Activated CD4-positive, alpha-beta T cell treated with anti-CD3 and anti-CD28 coated beads, Interleukin-2, amount 10 ng/mL, durations not matched to agents 7 days and 5 days (primary cell): ENCODE measurements around the gene DDX52. TPM values are rescaled to one million over a fixed set of nuclear protein-coding genes. Genes with fewer than 3 reads are reported as not detected.

ENCODE experiments used
- CTCF ChIA-PET: fragments of 350-600 bp; sonication (Branson Sonifier 250); formaldehyde crosslinking; loops from one replicate; lab custom pipeline; 2021; ENCODE audit warnings: antibody characterized with exemption; lab: Charles Lee
- POLR2A ChIA-PET: fragments of 350-600 bp; sonication (Branson Sonifier 250); formaldehyde crosslinking; loops from one replicate; lab custom pipeline; 2021; ENCODE audit warnings: antibody characterized with exemption; lab: Charles Lee
- DNase-seq: peaks from one replicate; pipeline ENCODE4 v3.0.0-alpha.2; 2020
- H3K27ac Mint-ChIP-seq: one replicate; pipeline ENCODE4 v1.8.0; 2021; ENCODE audit warnings: mild to moderate bottlenecking, moderate library complexity, mixed read lengths
- H3K27me3 Mint-ChIP-seq: one replicate; pipeline ENCODE4 v1.8.0; 2021; ENCODE audit warnings: mixed read lengths
- H3K36me3 Mint-ChIP-seq: one replicate; pipeline ENCODE4 v1.8.0; 2021; ENCODE audit warnings: low read depth, mixed read lengths
- H3K4me1 Mint-ChIP-seq: one replicate; pipeline ENCODE4 v1.8.0; 2021; ENCODE audit warnings: mixed read lengths
- H3K4me3 Mint-ChIP-seq: one replicate; pipeline ENCODE4 v1.8.0; 2021; ENCODE audit warnings: mild to moderate bottlenecking, moderate library complexity, mixed read lengths
- H3K9me3 Mint-ChIP-seq: one replicate; pipeline ENCODE4 v1.8.0; 2021; ENCODE audit warnings: mixed read lengths
- total RNA-seq, 2 experiments: library from RNA; stranded (reverse); gene quantifications; one replicate each; pipeline ENCODE4 v1.2.3, GENCODE V29; 2021

The DDX52 gene
- total RNA-seq, 2 experiments from 2014 or later: 26.7 to 27.7 TPM

GRCh38 chr17:37671824-37672547 is 28.7 kb upstream of the DDX52 start:
- H3K27ac Mint-ChIP-seq: no peak overlapping the region
- H3K4me1 Mint-ChIP-seq: no peaks in the 10 kb centered on the region
- DNase-seq: no peak
- CTCF ChIA-PET: interaction anchor here (1.7 kb wide), 1 partner anchor 11 kb away, joined by 4 read pairs; no protein-coding TSS in a partner anchor
- H3K36me3 Mint-ChIP-seq: no peaks in the 10 kb centered on the region
- H3K9me3 Mint-ChIP-seq: no peaks in the 10 kb centered on the region
- H3K27me3 Mint-ChIP-seq: peaks cover 15% of the 10 kb centered on the region
- POLR2A ChIA-PET: no interaction called here
- H3K4me3 Mint-ChIP-seq: no peak overlapping the region

DNA sequence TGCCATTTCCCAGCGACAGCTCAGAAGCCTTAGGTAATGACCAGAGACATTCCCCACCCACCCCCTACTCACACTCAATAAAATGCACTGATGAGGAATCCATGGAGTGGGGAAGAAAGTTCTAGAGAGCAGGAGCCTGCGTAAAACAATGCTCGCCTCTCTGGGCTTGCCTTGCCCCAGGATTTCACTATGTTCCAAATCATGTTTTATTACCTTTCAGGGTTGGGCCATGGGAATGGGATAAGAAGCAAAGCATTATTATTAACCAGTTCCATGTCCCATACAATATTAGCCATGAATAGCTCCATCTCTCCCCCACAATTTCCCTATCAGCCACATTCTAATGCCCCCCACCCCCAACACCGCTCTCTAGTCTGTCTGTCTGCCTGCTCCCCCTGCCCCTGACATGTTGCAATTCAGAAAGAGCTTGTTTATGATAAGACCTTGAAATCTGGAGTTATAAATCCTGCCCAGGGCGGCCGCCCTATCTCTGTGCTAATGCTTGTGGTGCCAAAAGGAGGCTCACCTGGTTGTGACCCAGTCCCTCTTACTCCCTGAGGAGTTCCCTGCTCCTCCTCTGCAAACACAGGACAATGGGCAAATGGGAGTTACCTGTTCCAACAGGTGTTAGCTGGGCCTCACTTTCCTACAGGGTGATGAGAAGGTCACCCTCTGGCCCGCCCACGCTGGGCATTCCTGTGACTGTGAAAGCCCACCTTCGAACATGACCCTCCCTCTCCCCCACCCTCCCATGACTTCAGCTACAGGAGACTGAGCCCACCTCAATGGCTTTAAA is 28.0 kb upstream of the DDX52 start:
- no peaks in the 10 kb centered on the region for H3K36me3 Mint-ChIP-seq
- DNase-seq: no peak
- POLR2A ChIA-PET: no interaction called here
- H3K9me3 Mint-ChIP-seq: no peaks in the 10 kb centered on the region
- CTCF ChIA-PET: interaction anchor here (1.7 kb wide), 1 partner anchor 10 kb away, joined by 4 read pairs; no protein-coding TSS in a partner anchor
- H3K4me1 Mint-ChIP-seq: no peaks in the 10 kb centered on the region
- no peak overlapping the region for H3K4me3 Mint-ChIP-seq
- no peak overlapping the region for H3K27ac Mint-ChIP-seq
- peaks cover 7% of the 10 kb centered on the region for H3K27me3 Mint-ChIP-seq

DNA sequence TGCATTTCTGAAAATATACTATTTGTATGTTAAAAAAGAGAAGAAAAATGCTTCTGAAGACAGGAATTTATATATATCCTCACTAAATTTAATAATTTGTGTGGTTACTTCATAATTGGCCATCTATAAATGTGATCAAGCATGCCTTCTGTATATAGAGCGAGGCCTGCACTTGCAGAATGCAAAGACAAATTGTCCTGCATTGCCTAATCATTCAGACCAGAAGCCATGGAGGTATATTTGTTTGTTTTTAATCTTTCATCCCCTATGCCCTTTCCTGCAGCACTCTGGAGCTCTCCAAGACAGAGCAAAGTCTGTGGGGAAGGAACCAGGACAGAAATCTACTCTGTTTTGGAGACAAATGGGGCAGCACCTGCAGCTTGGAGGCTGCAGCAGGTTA is 23.8 kb upstream of the DDX52 start:
- H3K27ac Mint-ChIP-seq: no peak overlapping the region
- ChIA-PET CTCF (no interaction called here), POLR2A (no interaction called here)
- no peaks in the 10 kb centered on the region for H3K9me3 Mint-ChIP-seq
- no peak for DNase-seq
- peaks cover 3% of the 10 kb centered on the region for H3K27me3 Mint-ChIP-seq
- H3K4me3 Mint-ChIP-seq: no peak overlapping the region
- no peaks in the 10 kb centered on the region for H3K4me1 Mint-ChIP-seq
- no peaks in the 10 kb centered on the region for H3K36me3 Mint-ChIP-seq

GRCh38 chr17:37664214-37664613 is 21.0 kb upstream of the DDX52 start:
- no peaks in the 10 kb centered on the region for H3K36me3 Mint-ChIP-seq
- H3K4me3 Mint-ChIP-seq: no peak overlapping the region
- no peak for DNase-seq
- H3K27ac Mint-ChIP-seq: no peak overlapping the region
- H3K27me3 Mint-ChIP-seq: peaks cover 11% of the 10 kb centered on the region
- no peaks in the 10 kb centered on the region for H3K9me3 Mint-ChIP-seq
- ChIA-PET POLR2A (no interaction called here), CTCF (no interaction called here)
- H3K4me1 Mint-ChIP-seq: no peaks in the 10 kb centered on the region

GRCh38 chr17:37662353-37662752 is 19.1 kb upstream of the DDX52 start:
- no peaks in the 10 kb centered on the region for H3K4me1 Mint-ChIP-seq
- no peak overlapping the region for H3K27ac Mint-ChIP-seq
- peaks cover 11% of the 10 kb centered on the region for H3K27me3 Mint-ChIP-seq
- CTCF ChIA-PET: no interaction called here
- H3K4me3 Mint-ChIP-seq: no peak overlapping the region
- DNase-seq: no peak
- H3K36me3 Mint-ChIP-seq: no peaks in the 10 kb centered on the region
- H3K9me3 Mint-ChIP-seq: no peaks in the 10 kb centered on the region
- POLR2A ChIA-PET: no interaction called here

GRCh38 chr17:37661400-37662014 is 18.3 kb upstream of the DDX52 start:
- no peaks in the 10 kb centered on the region for H3K4me1 Mint-ChIP-seq
- no peak overlapping the region for H3K27ac Mint-ChIP-seq
- DNase-seq: no peak
- no peak overlapping the region for H3K4me3 Mint-ChIP-seq
- no peaks in the 10 kb centered on the region for H3K9me3 Mint-ChIP-seq
- no peaks in the 10 kb centered on the region for H3K36me3 Mint-ChIP-seq
- CTCF ChIA-PET: interaction anchor here (0.6 to 1.3 kb wide), 2 partner anchors 10 to 83 kb away, joined by 3 to 4 read pairs; no protein-coding TSS in a partner anchor
- peaks cover 11% of the 10 kb centered on the region for H3K27me3 Mint-ChIP-seq
- POLR2A ChIA-PET: no interaction called here

- Mint-ChIP-seq H3K36me3 (no peaks in the 10 kb centered on the region), H3K9me3 (no peaks in the 10 kb centered on the region), H3K4me1 (no peaks in the 10 kb centered on the region), H3K27me3 (peaks cover 12% of the 10 kb centered on the region), H3K4me3 (no peak overlapping the region), H3K27ac (no peak overlapping the region)
- POLR2A ChIA-PET: no interaction called here
- CTCF ChIA-PET: interaction anchor here (0.9 kb wide), 1 partner anchor 12 kb away, joined by 3 read pairs; no protein-coding TSS in a partner anchor
- DNase-seq: no peak
Observed at GRCh38 chr17:37659925-37660324, 16.7 kb upstream of the DDX52 start.

- peaks cover 26% of the 10 kb centered on the region for H3K27me3 Mint-ChIP-seq
- H3K9me3 Mint-ChIP-seq: no peaks in the 10 kb centered on the region
- DNase-seq: no peak
- no peak overlapping the region for H3K27ac Mint-ChIP-seq
- H3K4me3 Mint-ChIP-seq: no peak overlapping the region
- ChIA-PET POLR2A (no interaction called here), CTCF (interaction anchor here (1.3 kb wide), 1 partner anchor 9 kb away, joined by 4 read pairs; no protein-coding TSS in a partner anchor)
- no peaks in the 10 kb centered on the region for H3K36me3 Mint-ChIP-seq
- peaks cover 3% of the 10 kb centered on the region for H3K4me1 Mint-ChIP-seq
Observed at GRCh38 chr17:37657202-37657601, 14.0 kb upstream of the DDX52 start.

DNA sequence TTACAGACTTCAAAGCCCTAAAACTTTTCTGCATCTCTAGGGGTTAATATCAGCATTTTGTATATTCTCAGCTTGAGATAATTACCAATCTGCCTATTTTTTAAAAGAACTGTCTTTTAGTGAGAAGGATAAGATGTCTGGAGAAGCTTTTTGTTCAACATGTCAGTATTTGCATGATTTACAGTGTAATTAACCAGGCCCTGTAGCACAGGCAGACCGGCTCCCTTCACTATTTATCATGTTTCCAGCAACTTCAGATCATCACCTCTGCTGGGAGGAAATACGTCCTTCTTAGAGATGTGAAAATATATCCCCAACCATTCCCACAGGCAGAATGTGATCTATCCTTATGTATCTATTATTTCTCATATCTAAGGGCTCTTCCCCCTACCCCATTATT is 8.6 kb upstream of the DDX52 start:
- ChIA-PET CTCF (no interaction called here), POLR2A (no interaction called here)
- no peak for DNase-seq
- no peaks in the 10 kb centered on the region for H3K9me3 Mint-ChIP-seq
- H3K27me3 Mint-ChIP-seq: peaks cover 57% of the 10 kb centered on the region
- no peak overlapping the region for H3K27ac Mint-ChIP-seq
- no peaks in the 10 kb centered on the region for H3K36me3 Mint-ChIP-seq
- peaks cover 3% of the 10 kb centered on the region for H3K4me1 Mint-ChIP-seq
- H3K4me3 Mint-ChIP-seq: no peak overlapping the region

GRCh38 chr17:37650419-37651003 is 7.3 kb upstream of the DDX52 start:
- ChIA-PET POLR2A (interaction anchor here (0.6 kb wide), 1 partner anchor 47 kb away, joined by 3 read pairs; no protein-coding TSS in a partner anchor), CTCF (interaction anchor here (0.6 kb wide), 1 partner anchor 169 kb away, joined by 3 read pairs; no protein-coding TSS in a partner anchor)
- Mint-ChIP-seq H3K27me3 (peaks cover 70% of the 10 kb centered on the region), H3K4me3 (no peak overlapping the region), H3K9me3 (no peaks in the 10 kb centered on the region), H3K4me1 (peaks cover 3% of the 10 kb centered on the region), H3K27ac (no peak overlapping the region), H3K36me3 (no peaks in the 10 kb centered on the region)
- DNase-seq: no peak

DNA sequence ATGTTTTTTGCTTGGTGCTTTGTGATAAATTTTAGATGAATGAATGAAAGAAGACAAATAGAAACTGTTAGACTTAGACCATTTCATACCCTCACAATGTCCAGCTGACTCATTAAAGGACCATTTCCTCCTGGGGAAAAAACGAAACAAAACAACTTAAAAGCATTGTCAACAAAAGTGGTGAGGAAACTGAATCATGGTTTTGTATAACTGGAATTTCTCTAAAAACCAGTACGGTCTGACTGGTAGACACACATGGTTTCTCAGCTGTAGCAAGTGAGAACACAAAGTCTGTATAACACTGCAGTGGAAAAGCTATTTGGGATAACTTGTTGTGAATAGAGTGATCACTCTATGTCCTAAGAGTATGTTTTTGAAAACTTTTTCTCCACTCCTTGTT is 5.3 kb upstream of the DDX52 start:
- ChIA-PET POLR2A (no interaction called here), CTCF (interaction anchor here (1.0 to 1.2 kb wide), 3 partner anchors 8 to 160 kb away, joined by 3 to 4 read pairs (median 3); no protein-coding TSS in a partner anchor)
- Mint-ChIP-seq H3K4me1 (peaks cover 7% of the 10 kb centered on the region), H3K27ac (no peak overlapping the region), H3K4me3 (no peak overlapping the region), H3K36me3 (no peaks in the 10 kb centered on the region), H3K27me3 (peaks cover 75% of the 10 kb centered on the region), H3K9me3 (no peaks in the 10 kb centered on the region)
- DNase-seq: no peak

DNA sequence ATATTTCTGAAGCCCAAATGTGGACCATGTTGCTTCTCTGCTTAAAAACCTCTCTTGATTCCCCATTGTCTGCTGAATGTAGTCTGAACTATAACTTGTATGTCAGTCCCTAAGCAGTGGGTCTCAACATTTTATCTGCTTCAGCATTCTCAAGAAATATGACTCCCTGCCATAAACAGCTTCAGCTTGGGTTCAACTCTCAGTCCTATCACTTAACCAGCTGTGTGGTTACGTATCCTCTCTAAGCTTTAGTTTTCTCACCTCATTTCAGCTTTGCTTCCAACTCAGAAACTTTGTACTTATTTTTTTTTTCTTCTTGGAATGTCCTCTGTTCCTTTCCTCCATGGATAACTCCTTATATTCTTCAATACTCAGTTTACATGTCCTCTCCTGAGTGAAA is 4.6 kb upstream of the DDX52 start:
- Mint-ChIP-seq H3K27ac (no peak overlapping the region), H3K9me3 (no peaks in the 10 kb centered on the region), H3K36me3 (peaks cover under 1% of the 10 kb centered on the region), H3K27me3 (peaks cover 72% of the 10 kb centered on the region), H3K4me3 (no peak overlapping the region), H3K4me1 (peaks cover 4% of the 10 kb centered on the region)
- DNase-seq: no peak
- ChIA-PET CTCF (interaction anchor here (1.0 to 1.2 kb wide), 2 partner anchors 9 to 12 kb away, joined by 3 to 4 read pairs; no protein-coding TSS in a partner anchor), POLR2A (no interaction called here)
